Activated CD8-positive, alpha-beta memory T cell treated with anti-CD3 and anti-CD28 coated beads, Interleukin-2, amount 50 U/mL, for 24 hours (primary cell): ENCODE results near the gene GJD3.
"Not testable (repeated sequence)": the region's sequence is repeated elsewhere in the genome, so short reads cannot be mapped to it uniquely, and the experiment has no call there.

ENCODE experiments used
- DNase-seq: peaks from one replicate; pipeline ENCODE4 v3.0.0-alpha.2; 2020; ENCODE audit errors: extremely low read depth

The GJD3 gene, protein sequence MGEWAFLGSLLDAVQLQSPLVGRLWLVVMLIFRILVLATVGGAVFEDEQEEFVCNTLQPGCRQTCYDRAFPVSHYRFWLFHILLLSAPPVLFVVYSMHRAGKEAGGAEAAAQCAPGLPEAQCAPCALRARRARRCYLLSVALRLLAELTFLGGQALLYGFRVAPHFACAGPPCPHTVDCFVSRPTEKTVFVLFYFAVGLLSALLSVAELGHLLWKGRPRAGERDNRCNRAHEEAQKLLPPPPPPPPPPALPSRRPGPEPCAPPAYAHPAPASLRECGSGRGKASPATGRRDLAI

DNA sequence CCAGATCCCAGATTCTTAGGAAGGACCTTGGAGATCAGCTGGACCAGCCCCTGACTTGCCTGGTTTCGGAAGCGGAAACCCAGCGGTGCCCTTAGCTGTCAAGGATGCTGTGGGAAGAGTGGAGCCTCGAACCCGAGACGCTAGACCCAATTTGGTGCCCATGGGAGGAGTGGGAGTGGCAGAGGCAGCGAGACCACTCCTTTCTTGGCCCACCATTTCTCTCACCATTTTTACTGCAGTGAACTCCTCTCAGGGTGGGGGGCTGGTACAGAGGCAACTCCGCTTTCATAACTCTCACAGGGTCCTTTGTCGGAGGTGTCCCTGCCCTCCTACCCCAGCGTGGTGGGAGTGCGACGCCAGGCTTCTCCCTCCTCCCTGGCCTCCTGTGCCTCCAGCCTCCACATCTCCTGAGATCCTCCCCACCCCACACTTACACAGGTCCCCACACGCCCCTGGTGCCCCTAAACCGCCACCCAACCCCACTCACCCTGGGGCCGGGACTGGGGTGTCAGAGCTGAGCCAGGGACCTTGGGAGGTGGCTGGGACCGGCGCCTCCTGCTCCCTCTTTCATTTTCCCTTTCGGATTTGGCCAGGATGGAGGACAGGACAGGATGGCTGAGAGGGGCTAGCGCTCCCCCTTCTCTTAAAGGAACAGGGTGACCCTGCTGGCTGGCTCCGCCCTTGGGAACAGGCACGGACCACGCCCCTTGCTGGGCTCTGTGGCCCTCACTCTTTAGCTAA, at the start of gene GJD3:
Gene GJD3 (minus strand): TSS at position 617 of the 741 bp plus-strand sequence. CDS start 922 bp downstream, outside the sequence.
- no peak for DNase-seq

DNA sequence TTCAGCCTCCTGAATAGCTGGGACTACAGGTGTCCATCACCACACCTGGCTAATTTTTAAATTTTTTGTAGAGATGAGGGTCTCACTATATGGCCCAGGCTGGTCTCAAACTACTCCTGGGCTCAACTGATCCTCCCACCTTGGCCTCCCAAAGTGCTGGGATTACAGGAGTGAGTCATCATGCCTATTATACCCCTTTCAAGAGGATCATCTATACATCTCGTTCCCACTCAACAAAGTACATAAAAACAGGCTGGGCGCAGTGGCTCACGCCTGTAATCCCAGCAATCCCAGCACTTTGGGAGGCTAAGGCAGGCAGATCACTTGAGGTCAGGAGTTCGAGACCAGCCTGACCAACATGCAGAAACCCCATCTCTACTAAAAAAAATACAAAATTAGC, 49.8 kb upstream of the GJD3 start:
- DNase-seq = not testable (repeated sequence)

DNA sequence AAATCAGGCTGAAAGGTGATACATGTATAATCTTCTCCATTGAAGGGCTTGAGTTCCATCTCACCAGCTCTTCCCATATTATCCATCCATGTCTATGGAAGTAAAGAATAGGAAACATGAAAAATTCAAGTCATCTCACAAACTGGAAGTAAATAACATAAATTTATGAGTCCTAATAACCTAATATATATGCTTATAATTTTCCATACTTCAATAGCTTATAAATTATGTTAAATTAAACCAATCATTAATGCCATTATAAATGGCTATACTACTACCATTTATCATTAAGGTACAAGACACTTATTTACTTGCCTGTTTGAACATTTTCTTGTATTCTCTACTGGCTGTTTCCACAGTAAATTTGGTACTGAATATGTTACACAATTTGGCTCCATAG, 48.3 kb upstream of the GJD3 start:
- no peak for DNase-seq

DNA sequence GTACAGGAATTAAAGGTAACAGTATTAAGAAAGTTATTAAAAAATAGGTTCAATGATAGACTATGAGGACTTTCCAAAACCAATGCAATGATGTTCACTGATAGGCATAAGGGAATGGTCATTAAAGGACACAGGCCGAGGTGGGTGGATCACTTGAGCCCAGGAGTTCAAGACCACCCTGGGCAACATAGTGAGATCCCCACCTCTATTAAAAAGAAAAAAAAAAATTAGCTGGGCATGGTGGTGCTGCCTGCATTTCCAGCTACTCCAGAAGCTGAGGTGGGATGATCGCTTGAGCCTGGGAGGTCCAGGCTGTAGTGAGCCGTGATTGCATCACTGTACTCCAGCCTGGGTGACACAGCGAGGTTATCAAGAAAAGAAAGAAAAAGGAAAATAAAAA, 47.3 kb upstream of the GJD3 start:
- no peak for DNase-seq

DNA sequence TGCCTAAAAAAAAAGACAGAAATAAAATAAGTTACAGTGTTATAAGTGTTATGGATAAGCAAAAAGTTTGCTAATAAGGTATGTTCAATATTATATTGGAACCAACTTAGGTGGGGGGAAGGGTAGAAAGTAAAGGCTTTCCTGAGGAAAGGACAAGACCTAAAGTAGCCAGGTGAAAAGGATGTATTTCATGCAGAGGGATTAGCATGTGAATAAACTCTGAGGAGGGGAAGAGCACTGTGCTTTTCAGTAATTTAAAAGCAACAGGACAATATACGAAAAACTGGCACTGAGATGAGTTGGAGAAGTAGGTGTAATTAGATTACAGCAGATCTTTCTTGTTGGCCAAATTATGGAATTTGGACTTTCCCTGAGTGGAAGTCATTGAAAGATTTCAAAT, 45.5 kb upstream of the GJD3 start:
- DNase-seq = no peak

DNA sequence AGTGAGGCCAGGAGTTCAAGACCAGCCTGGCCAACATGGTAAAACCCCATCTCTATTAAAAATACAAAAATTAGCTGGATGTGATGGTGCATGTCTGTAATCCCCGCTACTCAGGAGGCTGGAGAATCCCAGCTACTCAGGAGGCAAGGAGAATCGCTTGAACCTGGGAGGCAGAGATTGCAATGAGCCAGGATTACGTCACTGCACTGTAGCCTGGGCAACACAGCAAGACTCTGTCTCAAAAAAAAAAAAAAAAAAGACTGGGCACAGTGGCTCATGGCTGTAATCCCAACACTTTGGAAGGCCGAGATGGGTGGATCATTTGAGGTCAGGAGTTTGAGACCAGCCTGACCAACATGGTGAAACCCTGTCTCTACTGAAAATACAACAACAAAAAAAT, 45.0 kb upstream of the GJD3 start:
- DNase-seq = not testable (repeated sequence)

DNA sequence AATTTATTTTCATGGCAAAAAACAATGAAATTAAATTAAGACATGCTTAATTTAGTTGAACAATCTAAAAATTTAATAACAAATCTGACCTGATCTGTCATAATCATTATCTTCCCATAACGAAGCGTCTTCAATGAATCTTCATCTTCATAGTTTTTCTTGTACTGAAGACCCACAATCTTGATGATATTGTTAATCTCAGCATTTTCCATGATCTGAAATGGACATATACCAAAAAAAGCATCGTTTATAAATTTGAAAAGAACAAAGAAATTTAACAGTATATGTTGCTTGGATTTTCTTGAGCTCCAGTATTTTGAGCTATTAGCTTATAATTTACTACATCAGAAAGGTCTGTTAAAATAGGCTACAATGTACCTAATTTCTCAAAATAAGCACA, 42.9 kb upstream of the GJD3 start:
- DNase-seq = no peak

DNA sequence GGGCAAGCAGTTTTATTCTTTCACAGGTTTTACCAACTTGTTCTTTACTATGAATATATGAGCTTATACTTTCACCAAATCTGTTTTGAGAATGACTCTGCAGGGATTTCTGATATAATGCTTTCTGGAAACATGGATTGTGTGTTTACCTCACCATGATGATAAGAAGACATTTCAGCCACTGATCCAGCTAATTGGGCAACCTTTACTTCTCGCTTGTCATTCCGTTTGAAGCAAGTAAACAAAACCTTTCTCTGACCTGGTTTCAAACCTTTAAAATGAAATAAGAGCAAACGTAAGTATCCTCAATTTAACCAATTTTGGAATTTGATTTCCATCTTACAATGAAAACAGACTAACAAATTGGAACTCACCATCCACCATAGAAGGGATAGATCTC, 39.5 kb upstream of the GJD3 start:
- DNase-seq = no peak

DNA sequence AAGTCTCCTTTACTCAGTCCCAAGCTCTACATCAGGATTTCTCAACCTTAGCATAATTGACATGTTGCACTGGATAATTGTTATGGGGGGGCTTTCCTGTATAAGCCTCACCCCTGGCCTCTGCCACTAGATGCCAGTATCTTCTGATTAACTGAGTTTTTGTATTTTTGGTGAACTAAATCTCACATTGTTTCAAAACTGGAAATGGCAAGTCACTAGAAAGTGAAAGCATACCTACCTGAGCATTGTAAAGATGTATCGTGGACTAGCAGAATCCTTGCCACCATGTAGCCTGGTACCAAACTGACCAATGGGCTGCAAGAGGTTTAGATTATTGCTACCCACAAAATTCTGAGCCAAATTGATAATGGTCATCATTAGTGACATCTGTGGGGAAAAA, 38.1 kb upstream of the GJD3 start:
- DNase-seq = no peak

DNA sequence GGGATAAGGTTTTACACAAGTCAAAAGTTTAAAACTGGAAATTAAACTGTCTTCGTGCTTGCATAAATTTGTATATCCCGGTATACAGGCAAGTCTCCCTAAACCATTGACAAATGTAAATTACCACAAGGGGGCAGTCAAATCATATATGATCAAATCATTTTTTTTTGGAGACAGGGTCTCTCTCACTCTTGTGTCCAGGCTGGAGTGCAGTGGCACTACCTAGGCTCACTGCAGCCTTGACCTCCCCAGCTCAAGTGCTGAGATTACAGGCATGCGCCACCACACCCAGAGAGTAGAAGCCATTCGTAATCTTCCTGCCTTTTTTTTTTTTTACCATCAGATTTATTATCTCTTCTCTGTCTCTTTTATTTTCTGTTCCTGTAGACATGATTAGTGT, 34.6 kb upstream of the GJD3 start:
- no peak for DNase-seq

DNA sequence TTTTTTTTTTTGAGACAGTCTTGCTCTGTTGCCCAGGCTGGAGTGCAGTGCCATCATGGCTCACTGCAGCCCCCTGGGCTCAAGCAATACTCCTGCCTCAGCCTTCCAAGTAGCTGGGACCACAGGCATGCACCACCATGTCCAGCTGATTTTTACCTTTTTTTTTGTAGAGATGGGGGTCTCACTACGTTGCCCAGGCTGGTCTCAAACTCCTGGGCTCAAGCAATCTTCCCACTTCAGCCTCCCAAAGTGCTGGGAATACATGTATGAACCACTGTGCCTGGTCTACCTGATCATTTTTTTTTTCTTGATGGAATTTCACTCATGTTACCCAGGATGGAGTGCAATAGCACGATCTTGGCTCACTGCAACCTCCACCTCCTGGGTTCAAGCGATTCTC, 22.0 kb upstream of the GJD3 start:
- DNase-seq = not testable (repeated sequence)

DNA sequence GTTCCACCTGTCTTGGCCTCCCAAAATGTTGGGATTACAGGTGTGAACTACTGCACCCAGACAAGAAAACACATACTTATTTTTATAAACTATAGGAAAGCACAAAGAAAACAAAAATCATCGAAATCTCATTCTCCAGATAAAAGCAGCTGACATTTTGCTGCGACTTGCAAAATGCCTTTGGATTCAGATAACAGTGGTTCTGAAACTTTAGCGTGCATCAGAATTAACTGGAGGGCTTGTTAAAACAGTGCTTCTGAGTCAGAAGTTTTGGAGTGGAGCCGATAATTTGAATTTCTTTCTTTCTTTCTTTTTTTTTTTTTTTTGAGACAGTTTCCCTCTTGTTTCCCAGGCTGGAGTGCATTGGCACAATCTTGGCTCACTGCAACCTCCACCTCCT, 17.7 kb upstream of the GJD3 start:
- DNase-seq = no peak

DNA sequence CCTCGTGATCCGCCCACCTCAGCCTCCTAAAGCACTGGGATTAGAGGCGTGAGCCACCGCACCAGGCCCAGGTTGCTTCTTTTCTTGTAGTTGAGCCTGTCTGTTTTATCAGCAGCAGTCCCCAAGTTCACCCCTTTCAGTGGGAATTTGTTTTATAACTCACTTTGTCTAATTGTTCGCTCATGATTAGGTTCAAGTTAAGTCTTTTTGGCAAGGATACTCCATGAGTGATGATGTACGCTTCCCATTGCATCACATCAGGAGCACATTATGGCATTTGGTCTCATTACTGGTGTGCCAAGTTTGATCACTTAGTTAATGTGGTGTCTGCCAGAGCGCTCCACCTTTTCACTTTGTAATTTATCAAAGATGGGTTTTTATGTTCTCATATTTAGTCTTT, 14.4 kb upstream of the GJD3 start:
- DNase-seq = no peak

DNA sequence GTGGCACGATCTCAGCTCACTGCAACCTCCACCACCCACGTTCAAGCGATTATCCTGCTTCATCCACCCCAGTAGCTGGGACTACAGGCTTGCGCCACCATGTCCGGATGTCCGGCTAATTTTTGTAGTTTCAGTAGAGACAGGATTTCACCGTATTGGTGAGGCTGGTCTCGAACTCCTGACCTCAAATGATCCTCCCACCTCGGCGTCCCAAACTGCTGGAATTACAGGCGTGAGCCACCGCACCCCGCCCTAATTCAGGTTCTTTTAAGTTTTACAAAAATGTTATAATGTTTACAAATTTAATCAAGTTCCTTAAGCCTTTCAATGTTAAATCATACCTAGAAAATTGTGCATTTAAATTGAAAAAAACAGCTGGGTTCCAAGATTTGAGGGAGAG, 13.3 kb upstream of the GJD3 start:
- no peak for DNase-seq

DNA sequence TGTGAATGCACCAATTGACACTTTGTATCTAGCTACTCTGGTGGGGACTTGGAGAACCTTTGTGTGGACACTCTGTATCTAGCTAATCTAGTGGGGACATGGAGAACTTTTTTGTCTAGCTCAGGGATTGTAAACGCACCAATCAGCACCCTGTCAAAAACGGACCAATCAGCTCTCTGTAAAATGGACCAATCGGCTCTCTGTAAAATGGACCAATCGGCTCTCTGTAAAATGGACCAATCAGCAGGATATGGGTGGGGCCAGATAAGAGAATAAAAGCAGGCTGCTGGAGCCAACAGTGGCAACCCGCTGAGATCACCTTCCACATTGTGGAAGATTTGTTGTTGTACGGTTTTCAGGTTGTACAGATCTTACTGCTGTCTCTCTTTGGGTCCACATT, 12.0 kb upstream of the GJD3 start:
- not testable (repeated sequence) for DNase-seq

DNA sequence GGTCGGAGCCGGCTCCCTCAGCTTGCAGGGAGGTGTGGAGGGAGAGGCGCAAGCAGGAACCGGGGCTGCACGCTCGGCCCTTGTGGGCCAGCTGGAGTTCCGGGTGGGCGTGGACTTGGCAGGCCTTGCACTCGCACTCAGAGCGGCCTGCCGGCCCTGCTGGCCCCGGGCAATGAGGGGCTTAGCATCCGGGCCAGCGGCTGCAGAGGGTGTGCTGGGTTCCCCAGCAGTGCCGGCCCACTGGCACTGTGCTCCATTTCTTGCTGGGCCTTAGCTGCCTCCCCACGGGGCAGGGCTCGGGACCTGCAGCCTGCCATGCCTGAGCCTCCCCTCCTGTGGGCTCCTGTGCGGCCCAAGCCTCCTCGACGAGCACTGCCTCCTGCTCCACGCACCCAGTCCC, 11.2 kb upstream of the GJD3 start:
- not testable (repeated sequence) for DNase-seq

DNA sequence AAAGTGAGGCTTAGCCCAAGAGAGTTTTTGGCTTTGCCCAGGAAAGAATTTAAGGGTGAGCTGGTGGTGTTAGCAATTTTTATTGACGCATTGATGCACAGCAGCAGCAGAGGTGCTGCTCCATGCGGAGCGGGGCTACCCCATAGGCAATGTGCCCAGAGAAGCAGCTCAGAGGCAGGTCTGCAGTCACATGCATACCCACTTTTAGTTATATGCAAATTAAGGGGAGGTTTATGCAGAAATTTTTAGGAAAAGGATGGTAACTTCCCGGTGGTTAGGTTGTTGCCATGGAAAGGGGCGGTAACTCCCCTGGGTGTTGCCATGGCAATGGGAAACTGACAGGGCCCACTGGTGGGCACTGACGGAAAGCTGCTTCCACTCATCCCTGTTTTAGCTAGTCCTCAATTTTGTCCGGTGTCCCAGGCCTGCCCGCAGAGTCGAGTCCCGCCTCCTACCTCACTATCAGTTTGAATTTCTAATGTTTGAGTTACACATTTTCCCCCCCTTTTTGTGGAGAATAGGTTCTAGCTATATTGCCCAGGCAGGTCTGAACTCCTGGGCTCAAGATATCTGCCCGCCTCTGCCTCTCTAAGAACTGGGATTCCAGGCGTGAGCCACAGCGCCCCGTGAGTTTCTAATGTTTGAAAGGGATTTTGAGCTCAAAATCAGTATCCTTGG, 10.4 kb upstream of the GJD3 start:
- DNase-seq = no peak

DNA sequence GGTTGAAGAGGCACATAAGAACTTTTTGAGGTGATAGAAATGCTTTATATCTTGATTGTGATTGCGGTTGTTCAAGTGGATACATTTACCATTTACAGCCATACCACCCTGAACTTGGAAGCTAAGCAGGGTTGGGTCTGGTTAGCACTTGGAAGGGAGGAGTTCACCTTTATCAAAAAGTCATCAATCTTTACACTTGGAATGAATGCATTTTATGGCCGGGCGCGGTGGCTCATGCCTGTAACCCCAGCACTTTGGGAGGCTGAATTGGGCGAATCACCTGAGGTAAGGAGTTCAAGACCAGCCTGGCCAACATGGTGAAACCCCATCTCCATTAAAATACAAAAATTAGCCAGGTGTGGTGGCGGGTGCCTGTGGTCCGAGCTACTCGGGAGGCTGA, 9.5 kb upstream of the GJD3 start:
- no peak for DNase-seq

DNA sequence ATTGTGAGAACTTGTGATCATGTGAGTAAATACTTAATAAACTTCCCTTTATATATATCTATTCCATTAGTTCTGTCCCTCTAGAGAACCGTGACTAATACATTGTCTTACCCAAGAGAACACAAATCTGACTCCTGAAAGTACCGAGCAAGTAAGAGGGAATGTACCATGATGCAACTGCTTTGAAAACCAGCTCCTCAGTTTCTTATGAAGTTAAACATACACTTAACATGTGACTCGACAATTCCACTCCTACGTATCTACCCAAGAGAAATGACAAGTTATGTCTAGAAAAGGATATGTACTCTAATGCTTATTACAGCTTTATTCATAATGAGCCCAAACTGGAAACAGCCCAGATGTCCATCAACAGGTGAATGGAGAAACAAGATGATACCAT, 8.8 kb upstream of the GJD3 start:
- DNase-seq = no peak

DNA sequence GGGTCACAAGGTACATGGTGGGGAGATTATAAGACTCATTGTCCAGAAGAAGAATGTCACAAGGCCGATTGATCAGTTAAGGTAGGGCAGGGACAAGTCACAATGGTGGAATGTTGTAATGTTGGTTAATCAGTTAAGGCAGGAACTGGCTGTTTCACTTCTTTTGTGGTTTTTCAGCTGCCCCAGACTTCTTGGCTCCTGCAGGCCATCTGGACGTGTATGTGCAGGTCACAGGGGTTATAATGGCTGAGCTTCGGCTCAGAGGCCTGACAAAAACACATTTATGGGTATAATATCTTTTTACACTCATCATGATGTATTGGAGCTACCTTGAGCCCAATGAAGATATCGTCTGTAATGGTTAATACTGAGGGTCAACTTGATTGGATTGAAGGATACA, 8.1 kb upstream of the GJD3 start:
- DNase-seq = not testable (repeated sequence)

DNA sequence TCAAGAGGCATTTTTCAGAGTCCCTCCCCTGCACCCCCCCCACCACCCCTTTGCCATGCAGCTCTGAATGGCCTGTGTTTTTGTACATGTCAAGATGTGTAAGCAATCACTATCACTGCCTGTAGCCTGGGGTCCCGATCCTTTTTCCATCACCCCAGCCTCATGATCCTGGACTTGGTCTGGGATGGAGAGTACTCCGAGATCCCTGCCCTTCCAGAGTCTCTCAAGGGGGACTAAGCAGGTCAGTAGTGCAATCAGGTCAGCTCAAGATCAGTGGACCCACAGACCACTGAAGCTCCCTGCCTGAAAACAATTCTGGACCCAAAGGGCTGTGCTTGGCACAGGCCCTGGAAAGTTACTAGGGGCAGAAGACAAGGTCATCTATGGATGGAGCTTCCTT, 7.5 kb upstream of the GJD3 start:
- DNase-seq = no peak

DNA sequence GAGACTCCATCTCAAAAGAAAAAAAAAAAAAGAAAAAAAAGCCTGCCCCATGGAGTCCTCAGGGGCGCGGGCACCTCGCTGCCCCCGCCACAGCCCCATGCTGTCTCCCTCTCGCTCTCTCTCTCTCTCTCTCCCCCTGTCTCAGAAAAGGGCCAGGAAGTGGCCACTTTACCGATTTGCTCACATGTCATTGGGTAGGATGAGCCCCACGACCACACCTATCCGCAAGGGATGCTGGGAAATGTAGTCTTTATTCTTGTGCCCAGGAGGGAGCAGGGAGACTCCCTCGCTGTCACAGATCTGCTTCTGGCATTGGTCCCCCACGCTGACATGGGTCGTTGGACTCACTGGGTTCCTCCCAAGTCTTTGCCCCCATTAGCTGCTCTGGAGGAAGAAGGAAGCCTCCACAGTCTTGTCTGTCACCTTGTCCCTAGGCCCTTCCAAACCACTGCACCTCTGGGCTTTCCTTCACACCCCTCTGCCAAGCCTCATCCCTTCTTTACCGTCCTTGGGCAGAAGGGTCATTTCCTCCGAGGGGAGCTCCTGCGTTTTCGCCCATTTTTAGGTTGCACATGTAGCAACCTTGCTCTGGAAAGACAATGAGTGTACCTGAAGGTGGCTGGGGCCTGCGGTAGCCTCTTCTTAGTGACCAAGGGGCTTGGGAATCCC, 6.9 kb upstream of the GJD3 start:
- no peak for DNase-seq
